HG02870 (cell line): ENCODE measurements around the gene P3H1.
A peak's percentile ranks its signal among the peaks of the same experiment; 100 is the strongest.
"Not testable (repeated sequence)": the region's sequence is repeated elsewhere in the genome, so short reads cannot be mapped to it uniquely, and the experiment has no call there.

ENCODE experiments used
- ATAC-seq: cut with Tn5 transposase; IDR thresholded peaks from one replicate; pipeline ENCODE4 v1.9.1; 2021; ENCODE audit warnings: mild to moderate bottlenecking, moderate library complexity; ENCODE audit not compliant: unreplicated experiment

P3H1 gene

GRCh38 chr1:42774928-42775526 lies 8.2 kb upstream of the P3H1 start:
- ATAC-seq, result no peak

- no peak for ATAC-seq
Observed at GRCh38 chr1:42773420-42773819, 6.6 kb upstream of the P3H1 start.

GRCh38 chr1:42769811-42770210 lies 3.0 kb upstream of the P3H1 start:
- ATAC-seq, result no peak

GRCh38 chr1:42768172-42768571 lies 1.3 kb upstream of the P3H1 start:
- no peak for ATAC-seq

DNA sequence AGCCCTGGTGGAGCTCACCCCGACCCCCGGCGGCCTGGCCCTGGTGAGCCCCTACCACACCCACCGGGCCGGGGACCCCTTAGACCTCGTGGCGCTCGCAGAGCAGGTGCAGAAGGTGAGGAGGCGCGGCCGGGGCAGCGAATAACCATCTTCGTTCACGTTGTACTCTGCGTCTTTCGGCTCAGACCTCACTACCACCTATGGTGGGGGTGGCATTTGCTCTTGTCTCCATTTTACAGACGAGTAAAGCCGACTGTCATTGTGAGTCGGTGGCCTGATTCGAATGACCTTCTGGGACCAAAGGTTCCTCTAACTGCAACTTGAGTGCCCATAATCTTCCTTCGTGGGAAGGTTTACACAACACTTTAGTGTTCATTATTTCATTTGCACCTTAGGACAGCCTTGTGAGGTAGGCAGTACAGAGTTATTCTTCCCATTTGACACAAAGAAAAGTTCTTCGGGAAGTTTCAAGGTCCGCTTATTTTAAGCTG lies 727 bp upstream of the P3H1 start:
- peak; percentile 21 for ATAC-seq

DNA sequence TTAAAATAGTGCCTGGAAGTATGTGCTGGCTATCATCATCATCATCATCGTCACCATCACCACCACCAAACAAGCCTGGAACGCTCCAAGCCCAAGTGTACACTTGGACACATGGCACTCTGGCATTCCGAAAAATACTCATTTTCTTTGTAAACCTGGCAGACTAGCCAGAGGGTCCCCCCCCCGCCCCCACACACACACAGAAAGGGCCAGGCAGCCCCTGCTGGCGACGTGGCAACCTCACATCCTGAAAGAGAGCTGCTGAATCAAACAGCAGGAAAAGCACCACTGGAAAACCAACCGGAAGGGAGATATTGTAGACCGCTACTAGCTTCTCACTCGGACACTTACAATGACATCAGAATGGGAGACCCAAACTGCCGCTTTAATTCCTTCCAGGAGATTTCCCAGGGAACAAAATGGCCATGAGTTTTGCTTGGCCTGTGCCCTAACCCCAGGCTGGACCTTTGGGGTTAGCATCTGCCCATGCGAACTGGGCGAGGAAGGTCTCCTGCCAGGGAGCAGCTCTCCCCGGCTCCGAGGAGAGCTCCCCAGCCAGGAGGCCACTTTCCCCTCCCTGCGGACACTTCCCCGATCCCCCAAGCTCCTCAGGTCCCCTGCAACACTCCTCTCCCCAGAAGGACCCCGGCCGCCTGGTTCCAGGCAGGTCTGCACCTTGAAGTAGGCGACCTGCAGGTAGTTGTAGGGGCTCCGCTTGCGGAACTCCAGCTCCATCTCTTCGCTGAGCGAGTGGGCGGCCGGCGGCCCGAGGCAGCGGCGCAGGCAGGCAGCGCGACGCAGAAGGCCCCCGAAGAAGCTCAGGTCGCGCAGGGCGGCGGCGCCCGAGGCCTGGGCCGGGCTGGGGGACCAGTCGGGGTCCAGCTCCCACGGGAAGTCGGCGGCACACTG lies 742 bp downstream of the P3H1 start:
- peak; percentile 10 for ATAC-seq

DNA sequence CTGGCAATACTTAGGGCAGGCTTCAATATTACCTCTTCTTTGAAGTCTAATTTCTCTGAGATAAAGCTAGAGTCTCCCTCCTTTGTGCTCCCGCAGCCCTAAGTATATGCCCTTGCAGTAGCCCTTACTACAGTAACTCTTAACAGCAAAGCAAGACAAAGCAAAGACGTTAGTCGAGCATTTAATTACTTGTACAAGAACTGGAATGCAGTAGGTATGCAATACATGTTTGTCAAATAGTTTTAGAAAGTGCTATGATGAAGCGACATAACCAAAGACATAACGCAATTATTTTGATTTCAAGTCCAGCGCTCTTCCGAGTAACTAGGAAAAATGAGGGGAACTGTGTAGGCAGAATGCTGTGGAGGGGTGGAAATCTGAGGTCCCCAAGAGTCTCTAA lies 1.6 kb downstream of the P3H1 start:
- no peak for ATAC-seq

- no peak for ATAC-seq
Observed at GRCh38 chr1:42762269-42762668, 4.6 kb downstream of the P3H1 start.

GRCh38 chr1:42761567-42761966 lies 5.3 kb downstream of the P3H1 start:
- no peak for ATAC-seq

DNA sequence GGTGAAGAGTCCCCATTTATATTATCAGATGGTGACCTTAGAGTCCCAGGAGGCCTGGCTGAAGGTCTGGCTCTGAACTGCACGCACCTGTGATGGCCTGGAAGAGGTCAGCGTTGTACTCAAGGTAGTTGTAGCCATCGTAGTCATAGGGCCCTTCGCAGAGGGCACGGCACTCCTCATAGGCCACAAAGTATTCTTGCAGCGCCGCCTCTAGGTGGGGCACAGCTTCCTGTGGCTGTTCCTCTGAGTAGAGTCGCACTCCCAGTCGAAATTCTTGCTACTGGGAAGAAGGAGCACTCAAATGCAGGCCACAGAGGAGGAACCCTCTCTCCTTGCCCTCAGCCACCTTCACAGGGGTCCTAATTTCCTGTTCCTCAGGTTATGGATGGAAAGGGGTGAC lies 7.7 kb downstream of the P3H1 start:
- ATAC-seq, result no peak

- ATAC-seq, result no peak
Observed at GRCh38 chr1:42758641-42759040, 8.2 kb downstream of the P3H1 start.

- ATAC-seq, result no peak
Observed at GRCh38 chr1:42757892-42758275, 8.9 kb downstream of the P3H1 start.

GRCh38 chr1:42756956-42757891 lies 9.6 kb downstream of the P3H1 start:
- ATAC-seq, result no peak

DNA sequence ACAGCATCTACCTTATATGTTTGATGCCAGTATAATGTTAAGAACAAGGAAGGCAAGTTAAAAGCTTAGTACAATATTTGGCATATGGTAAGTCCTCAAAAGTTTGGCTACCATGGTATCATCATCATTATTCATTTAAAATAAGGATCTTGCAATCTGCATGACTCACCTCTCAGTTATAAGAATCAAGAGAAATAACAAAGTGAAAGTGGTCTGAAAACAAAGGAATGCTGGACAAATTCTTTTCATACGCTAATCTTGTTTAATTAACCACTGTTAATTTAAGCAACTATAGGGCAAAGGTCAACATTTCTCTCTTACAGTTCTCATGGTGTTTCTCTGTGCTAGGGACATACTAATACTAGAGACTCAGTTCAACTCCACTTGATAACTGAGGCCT lies 13.8 kb downstream of the P3H1 start:
- ATAC-seq, result no peak

GRCh38 chr1:42752284-42752683 lies 14.5 kb downstream of the P3H1 start:
- ATAC-seq, result no peak

- ATAC-seq, result not testable (repeated sequence)
Observed at GRCh38 chr1:42751511-42752070, 15.2 kb downstream of the P3H1 start.

DNA sequence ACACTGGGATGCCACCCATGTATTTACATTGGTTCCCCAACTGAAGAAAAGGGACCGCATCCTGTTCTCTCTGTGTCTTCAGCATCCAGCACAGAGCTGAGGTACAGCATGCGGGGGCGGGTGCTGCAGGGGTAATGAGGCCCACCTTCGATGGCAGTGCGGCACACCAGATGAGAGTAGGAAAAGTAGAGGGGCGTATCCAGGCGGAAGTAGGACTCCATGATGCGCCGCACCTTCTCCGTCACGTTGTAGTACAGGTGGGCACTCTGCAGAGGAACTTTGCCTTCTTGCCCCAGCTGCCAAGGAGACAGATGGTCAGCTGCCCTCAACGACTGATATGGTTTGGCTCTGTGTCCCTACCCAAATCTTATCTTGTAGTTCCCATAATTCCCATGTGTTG lies 16.8 kb downstream of the P3H1 start:
- no peak for ATAC-seq

DNA sequence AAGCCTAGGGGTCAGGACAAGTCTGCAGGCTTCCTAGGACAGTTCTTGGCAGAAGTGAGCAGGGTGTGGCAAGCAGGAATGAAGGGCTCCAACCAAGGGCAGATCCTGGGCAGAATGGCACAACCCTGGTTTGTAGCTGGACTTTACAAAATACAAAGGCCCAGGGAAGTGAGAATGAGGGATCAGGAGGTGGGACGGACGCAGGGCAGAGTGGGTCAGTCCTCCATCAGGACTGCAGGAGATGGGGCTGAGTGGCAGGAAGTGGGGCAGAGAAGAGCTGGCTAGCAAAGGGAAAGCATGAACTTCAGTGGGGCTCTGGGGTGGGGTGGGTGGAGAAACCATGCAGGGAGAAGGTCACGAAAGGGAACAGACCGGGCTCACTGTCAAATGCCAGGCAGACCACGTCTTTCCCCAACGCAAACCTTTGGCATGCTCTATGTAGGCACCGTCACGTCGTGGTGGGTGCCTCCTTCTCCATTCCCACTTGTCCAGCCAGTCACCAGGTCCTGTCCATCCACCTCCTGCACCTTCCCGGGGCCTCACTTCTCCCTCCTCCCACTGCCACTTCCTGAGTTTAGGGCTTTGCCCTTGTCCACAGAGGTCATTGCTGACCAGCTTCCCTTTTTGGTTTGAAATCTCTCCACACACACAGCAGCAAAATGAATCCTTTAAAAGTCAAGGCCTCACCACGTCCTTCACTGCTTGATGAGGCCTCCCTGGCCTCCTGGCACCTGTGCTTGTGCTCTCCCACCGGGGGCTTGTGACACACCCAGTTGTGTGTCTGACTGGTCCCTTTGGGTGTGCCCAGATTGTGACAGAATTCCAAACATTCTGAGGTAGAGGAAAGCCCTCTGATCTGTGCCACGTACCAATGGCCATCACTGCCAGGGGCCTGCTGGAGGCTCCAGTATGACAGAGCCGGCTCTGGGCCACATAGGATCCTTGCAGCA lies 18.1 kb downstream of the P3H1 start:
- ATAC-seq, result no peak

DNA sequence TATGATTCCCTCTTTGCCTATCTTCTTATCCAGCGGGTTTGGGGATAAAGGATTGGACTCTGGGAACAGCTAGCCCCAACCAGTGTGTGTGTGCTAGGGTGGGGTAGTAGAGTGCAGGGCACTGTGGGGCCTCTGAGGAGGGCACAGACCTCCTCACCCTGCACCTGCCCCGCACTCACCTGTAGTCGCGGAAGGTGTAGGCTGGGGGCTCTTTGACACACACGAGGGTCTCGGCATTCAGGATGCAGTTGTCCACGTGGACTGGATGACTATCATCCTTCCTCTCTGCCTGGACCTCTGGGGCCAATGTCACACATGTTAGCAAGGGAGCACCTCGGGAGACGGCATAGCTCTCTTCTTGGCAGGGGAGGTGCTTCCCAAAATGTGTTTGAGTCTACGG lies 18.8 kb downstream of the P3H1 start:
- ATAC-seq, result no peak

DNA sequence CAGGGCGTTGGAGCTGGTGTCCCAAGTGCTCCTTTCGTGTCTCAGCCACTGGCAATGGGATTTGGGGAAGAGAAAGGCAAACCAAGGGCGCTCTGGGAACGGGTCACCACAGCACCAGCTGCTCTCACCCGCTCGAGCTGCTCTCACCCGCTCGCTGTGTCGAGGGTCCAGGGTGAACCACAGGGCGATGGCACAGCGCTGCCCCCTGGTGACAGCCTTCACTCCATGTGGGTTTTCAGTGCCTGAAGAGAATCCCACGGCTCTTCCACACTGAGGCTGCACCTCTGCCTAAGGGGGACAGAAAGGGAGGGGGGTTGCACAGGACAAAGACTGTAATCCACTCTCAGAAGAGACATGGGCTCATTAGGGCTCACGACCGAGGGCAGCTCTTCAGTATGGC lies 19.7 kb downstream of the P3H1 start:
- ATAC-seq, result no peak
